RPMI8226 (cell line): ENCODE results near the gene ANTXR2.
"Not testable (repeated sequence)": the region's sequence is repeated elsewhere in the genome, so short reads cannot be mapped to it uniquely, and the experiment has no call there.

ENCODE experiments used
- DNase-seq: peaks from one replicate; pipeline ENCODE4 v3.0.0-alpha.2; 2015

Gene ANTXR2

GRCh38 chr4:80015407-80016189 lies 57.4 kb downstream of the ANTXR2 start:
- no peak for DNase-seq

DNA sequence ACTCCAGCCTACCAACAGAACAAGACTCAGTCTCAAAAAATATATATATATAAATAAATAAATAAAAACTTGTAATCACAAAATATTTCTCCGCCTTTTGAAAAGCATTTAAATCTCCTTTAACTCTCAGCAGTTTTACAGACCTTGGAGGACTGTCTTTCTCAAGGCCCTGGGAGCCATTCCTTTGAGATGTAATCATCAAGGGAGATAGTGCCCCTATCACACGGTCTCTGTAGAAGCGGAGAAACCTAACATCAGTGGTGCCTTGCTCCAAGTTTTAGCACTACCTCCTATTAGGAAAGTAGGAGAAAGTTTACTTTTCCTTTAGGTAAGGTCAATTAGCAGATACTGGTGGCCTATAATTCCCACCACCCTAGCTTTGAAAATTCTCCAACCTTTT lies 58.5 kb downstream of the ANTXR2 start:
- DNase-seq: no peak

DNA sequence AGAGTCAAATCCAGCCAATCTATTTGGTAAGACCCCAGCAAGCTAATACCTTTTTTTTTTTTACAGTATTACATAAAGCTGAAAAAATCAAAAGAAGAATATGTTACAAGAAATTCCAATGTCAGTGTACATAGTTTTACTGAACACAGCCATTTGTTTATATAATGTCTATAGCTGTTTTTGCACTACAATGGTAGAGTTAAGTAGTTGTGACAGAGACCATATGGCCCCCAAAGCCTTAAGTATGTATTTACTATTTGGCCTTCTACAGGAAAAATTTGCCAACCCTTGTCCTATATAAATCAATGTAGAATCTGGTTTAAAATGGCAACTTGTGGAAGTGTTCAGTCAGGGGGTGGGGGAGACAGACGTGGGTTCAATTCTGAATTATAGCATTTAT lies 60.7 kb downstream of the ANTXR2 start:
- DNase-seq: no peak

DNA sequence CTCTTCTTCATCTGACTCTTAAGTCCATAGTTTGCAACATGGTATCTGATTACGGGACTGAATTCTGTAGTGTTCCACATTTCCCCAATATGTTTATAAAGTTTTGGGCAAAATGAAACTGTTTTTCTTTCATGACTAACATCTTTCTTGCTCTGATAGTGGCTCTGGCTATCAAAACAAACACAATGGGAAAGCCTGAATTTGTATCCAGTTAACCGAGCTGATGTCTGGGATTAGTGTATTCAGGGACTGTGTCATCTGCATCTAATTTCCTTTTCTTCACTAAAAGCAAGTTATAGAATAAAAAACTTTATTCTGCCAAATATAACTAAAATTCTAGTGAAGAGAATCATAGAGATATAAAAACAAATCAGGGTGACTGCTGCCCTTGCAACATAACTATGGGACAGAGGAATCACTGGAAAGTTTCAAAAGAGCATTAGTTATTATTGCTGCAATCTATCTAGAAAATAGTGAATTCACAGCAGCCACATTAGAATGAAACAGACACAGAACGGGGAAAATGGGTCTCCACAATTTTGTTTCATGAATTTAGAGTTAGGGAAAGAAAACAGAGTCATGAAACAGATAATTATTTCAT lies 61.3 kb downstream of the ANTXR2 start:
- DNase-seq: no peak

GRCh38 chr4:80010316-80010715 lies 62.7 kb downstream of the ANTXR2 start:
- no peak for DNase-seq

DNA sequence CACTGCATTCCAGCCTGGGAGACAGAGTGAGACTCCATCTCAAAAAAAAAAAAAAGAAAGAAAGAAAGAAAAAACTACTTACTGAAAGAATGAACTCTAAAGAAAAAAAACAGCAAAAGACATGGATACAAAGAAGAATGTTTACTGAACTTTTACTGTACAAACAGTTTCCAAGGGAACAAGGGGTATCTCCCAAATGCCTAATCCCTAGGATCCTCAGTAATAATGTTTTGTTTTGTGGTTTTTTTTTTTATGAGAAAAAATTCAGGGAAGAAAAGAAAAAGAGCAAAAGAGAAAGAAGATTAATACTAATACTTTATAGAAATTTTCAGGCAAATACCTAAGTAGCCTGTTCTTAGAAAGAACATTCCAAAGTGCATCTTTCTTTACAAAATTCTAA lies 63.2 kb downstream of the ANTXR2 start:
- DNase-seq: no peak

DNA sequence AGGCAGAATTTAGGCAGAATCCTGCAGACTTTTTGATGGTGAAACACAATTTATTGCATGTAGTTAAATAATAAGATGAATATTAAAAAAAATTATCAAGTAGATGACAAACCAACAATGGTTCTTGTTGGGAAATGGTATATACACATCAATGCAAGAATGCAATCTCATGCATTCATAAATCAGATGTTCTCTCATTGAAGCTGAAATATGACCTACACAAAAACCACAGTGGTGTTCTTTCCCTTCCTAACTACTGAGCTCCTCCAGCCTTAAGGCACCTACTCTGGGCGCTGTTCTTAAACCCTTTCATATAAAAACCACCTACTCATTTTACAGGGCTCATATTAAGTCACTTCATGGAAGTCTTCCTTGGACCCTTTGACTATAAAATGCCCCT lies 64.1 kb downstream of the ANTXR2 start:
- no peak for DNase-seq

DNA sequence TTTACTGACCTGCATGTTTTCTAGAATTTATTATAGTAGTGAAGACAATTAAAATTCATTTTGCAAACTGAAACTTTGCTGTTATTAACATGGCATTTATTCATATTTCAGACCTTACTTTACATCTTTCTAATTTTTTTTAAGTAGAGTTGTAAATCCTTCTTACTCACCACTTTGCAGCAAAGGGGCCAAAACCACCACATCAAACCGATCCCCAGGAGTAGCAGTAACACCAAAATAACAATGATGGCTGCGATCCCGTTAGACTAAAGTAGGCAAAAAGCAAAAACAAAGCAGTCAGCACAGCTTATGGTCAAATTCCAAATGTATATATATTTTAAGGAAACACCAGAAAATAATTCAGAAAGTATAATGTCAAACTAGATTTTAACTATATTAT lies 64.7 kb downstream of the ANTXR2 start:
- no peak for DNase-seq

- DNase-seq: no peak
These were observed 65.3 kb downstream of the ANTXR2 start for GRCh38 chr4:80007745-80008149.

DNA sequence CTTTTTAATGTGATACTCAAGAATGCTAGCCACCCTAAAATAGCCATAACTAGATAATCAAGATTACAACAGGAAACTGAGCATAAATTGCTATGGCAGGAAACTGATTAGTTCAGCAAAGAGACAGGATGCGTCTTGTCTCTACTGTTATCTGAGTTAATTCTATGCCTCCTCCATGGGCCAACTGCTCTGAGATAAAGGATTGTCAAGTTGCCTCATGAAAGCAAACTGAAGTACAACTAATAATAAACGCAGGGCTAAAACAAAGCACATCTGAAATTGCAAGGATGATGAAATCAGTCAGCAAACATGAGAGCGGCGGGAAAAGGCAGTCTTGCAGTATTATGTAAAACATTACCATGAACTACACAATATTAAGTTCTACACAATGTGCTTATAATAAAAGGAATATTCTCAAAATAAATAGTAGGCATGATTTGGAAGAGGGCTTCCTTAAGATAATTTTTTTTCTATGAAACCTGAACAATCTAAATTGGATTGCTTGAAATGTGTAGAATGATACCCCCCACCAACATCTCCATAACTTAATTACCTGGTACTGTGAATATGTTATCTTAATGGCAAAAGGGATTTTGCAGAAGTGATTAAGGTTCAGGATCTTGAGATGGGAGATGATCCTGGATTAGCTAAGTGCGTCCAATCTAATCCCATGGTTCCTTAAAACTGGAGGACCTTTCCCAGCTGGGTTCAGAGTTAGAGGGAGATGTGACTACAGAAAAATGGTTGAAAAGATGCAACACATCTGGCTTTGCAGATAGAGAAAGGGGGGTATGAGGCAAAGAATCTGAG lies 65.9 kb downstream of the ANTXR2 start:
- DNase-seq: peak; percentile 3

- no peak for DNase-seq
These were observed 67.2 kb downstream of the ANTXR2 start for GRCh38 chr4:80005863-80006262.

GRCh38 chr4:80004319-80004718 lies 68.7 kb downstream of the ANTXR2 start:
- DNase-seq: no peak

DNA sequence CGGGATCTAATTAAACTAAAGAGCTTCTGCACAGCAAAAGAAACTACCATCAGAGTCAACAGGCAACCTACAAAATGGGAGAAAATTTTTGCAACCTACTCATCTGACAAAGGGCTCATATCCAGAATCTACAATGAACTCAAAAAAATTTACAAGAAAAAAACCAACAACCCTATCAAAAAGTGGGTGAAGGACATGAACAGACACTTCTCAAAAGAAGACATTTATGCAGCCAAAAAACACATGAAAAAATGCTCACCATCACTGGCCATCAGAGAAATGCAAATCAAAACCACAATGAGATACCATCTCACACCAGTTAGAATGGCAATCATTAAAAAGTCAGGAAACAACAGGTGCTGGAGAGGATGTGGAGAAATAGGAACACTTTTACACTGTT lies 70.5 kb downstream of the ANTXR2 start:
- DNase-seq: not testable (repeated sequence)

GRCh38 chr4:79999048-79999447 lies 74.0 kb downstream of the ANTXR2 start:
- DNase-seq: not testable (repeated sequence)

DNA sequence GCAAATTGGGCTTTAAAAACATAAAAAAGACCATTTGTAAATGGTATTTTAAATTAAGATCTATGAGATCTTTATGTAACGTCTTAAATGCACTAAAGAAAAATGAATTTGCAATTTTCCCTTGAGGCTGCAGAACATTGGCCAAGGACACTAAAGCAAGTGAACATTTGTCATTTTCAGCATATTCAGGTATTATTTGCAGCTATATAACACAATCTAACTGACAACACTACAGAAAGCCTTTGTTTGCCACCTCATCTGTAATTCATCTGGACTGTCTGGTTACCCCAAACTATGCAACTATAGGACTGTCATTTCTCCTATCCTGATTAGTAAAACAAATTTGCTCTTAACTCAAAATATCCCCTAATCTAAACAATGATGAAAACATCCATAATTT lies 74.8 kb downstream of the ANTXR2 start:
- DNase-seq: no peak

GRCh38 chr4:79996851-79997250 lies 76.2 kb downstream of the ANTXR2 start:
- no peak for DNase-seq

DNA sequence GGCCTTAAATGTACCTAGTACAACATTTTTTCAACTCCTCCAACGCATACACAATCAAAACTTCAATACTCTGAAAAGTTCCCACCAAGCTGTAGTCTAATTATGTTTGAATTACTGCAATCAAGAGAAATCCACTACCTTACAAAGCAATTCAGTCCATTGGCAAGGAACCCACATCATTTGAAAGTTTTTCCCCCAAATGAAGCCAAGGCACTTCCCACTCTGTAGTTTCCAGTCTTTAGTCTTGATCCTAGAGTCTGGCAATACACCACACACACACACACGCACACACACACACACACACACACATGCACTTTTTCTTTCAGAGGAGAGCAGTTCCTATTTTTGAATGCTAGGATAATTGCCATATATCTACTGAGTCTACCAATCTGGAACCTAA lies 79.6 kb downstream of the ANTXR2 start:
- no peak for DNase-seq

- DNase-seq: no peak
These were observed 81.4 kb downstream of the ANTXR2 start for GRCh38 chr4:79991601-79992000.

DNA sequence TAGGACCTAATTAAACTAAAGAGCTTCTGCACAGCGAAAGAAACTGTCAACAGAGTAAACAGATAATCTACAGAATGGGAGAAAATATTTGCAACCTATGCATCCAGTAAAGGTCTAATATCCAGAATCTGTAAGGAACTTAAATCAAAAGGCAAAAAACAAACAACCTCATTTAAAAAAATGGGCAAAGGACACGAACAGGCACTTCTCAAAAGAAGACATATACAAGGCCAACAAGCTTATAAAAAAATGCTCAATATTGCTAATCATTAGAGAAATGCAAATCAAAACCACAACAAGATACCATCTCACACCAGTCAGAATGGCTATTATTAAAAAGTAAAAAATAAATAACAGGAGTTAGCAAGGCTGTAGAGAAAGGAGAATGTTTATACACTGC lies 81.9 kb downstream of the ANTXR2 start:
- not testable (repeated sequence) for DNase-seq

GRCh38 chr4:79987401-79987800 lies 85.6 kb downstream of the ANTXR2 start:
- no peak for DNase-seq

- no peak for DNase-seq
These were observed 89.6 kb downstream of the ANTXR2 start for GRCh38 chr4:79983431-79983830.

DNA sequence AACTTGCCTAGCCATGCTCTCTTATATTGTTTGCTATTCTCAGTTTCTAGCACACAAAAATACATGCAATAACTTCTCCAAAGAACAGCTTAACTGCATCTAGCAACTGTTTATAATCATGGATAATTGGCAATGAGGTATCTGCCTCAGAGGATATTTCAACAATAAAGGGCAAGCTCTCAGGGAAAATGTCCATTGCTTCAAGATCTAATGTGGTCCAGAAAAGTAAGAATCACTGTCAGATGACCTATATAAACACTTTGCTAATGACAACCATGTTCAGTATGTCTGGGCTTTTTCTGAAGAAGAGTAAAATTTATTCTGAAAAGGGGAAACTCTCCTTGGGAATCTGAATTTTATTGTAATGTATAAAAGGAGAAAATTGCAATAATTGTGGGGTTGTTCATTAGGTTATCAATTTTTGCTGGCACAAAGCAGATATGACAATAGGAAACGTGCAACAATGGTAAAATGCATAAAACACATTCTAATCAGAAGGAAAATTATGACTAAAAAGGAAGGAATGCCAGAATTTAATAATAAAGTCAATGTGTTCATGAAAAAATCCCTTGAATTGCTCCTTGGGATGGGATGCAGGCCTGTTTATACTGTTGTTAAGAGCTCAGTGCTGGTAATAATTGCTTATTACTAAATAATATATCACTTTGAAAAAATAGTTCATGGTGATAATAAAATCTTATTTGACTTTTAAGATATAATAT lies 90.3 kb downstream of the ANTXR2 start:
- no peak for DNase-seq

- no peak for DNase-seq
These were observed 92.6 kb downstream of the ANTXR2 start for GRCh38 chr4:79980448-79980847.
